ENCODE measurements around the gene PSTPIP2. TPM values are rescaled to one million over a fixed set of nuclear protein-coding genes. Genes with fewer than 3 reads are reported as not detected.

PSTPIP2 gene
- total and polyA plus RNA-seq, 9 of the 15 experiments (the other 6 are each of a cell fraction or from before 2014, with no cell fraction given), result 14.0 to 45.7 (median 27.1) TPM

GRCh38 chr18:46031741-46032140, 40.3 kb downstream of the PSTPIP2 start:
- Histone ChIP-seq H3K27me3 (ENCODE audit: control insufficient read depth in 2 of 2, insufficient read depth in 2 of 2, low read length in 2 of 2) (no peaks in the 10 kb centered on the region), H3K4me2 (ENCODE audit: insufficient read depth, low read length) (no peak overlapping the region), H3K9ac (ENCODE audit: insufficient read depth in 1 of 2, low read depth in 2 of 2, low read length in 2 of 2) (no peak overlapping the region), H3K4me3 (no peak overlapping the region), H3K36me3 (ENCODE audit: control insufficient read depth, insufficient read depth, low read length) (peaks cover 26% of the 10 kb centered on the region; the same call in 2 of the 3 replicates), H2AFZ (ENCODE audit: low read depth, low read length) (no peak overlapping the region), H3K4me1 (replicated peaks in 1 of 2; ENCODE audit: control insufficient read depth in 2 of 2, insufficient read depth in 2 of 2, low read length in 2 of 2) (no peaks in the 10 kb centered on the region; a peak in 1 of 5 replicates), H4K20me1 (replicated peaks; ENCODE audit: control insufficient read depth, insufficient read depth, low read length) (no peaks in the 10 kb centered on the region), H3K9me1 (ENCODE audit: control insufficient read depth, insufficient read depth, low read length) (no peaks in the 10 kb centered on the region), H3K27ac (ENCODE audit: extremely low read depth, low read depth, low read length) (no peak overlapping the region), H3K9me3 (replicated peaks; ENCODE audit: control insufficient read depth, insufficient read depth, low read depth, low read length) (no peaks in the 10 kb centered on the region), H3K79me2 (ENCODE audit: control insufficient read depth, insufficient read depth, low read length) (no peaks in the 10 kb centered on the region)
- FAIRE-seq (no peak), DNase-seq (ENCODE audit: extremely low read depth in 1 of 4, low spot score in 3 of 4) (no peak), ATAC-seq (no peak)
- ChIA-PET POLR2A (no interaction called here), CTCF (ENCODE audit: low intra/inter-chr PET ratio) (no interaction called here)
- intact Hi-C loops (cut with micrococcal nuclease) (no loop called here), in situ Hi-C loops (cut with MboI) (no loop called here)
- BruUV-seq (replicated peaks), result no TSS peak
- 84% methylated on average over 4 of the region's 4 CpGs for WGBS (ENCODE audit: insufficient coverage, low coverage, missing lambda C conversion rate)
- TF ChIP-seq NR2F6 (CRISPR knock-in tag; IDR thresholded peaks at IDR 0.05) (no peak), SRSF3 (IDR thresholded peaks at IDR 0.05; ENCODE audit: insufficient read depth, low read length) (no peak), ARNT (IDR thresholded peaks at IDR 0.05) (no peak), POLR3G (IDR thresholded peaks at IDR 0.05; ENCODE audit: extremely low read depth, insufficient read length, insufficient replicate concordance) (no peak), ASH1L (IDR thresholded peaks at IDR 0.05; ENCODE audit: borderline replicate concordance, low read depth, partially characterized antibody) (no peak), TGIF2 (CRISPR knock-in tag; IDR thresholded peaks at IDR 0.05) (no peak), CBX1 (IDR thresholded peaks at IDR 0.05; ENCODE audit: low read depth) (no peak), ILK (tag; IDR thresholded peaks at IDR 0.05; ENCODE audit: borderline replicate concordance, low read depth) (no peak), ZNF445 (CRISPR knock-in tag; IDR thresholded peaks at IDR 0.05; ENCODE audit: low read depth) (no peak), CBFB (CRISPR knock-in tag; IDR thresholded peaks at IDR 0.05) (no peak), TEAD1 (CRISPR knock-in tag; IDR thresholded peaks at IDR 0.05) (no peak)
- TF ChIP-seq, protein P1, sequence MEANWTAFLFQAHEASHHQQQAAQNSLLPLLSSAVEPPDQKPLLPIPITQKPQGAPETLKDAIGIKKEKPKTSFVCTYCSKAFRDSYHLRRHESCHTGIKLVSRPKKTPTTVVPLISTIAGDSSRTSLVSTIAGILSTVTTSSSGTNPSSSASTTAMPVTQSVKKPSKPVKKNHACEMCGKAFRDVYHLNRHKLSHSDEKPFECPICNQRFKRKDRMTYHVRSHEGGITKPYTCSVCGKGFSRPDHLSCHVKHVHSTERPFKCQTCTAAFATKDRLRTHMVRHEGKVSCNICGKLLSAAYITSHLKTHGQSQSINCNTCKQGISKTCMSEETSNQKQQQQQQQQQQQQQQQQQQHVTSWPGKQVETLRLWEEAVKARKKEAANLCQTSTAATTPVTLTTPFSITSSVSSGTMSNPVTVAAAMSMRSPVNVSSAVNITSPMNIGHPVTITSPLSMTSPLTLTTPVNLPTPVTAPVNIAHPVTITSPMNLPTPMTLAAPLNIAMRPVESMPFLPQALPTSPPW (CRISPR knock-in tag; IDR thresholded peaks at IDR 0.05), result no peak
- TF ChIP-seq, protein P2, sequence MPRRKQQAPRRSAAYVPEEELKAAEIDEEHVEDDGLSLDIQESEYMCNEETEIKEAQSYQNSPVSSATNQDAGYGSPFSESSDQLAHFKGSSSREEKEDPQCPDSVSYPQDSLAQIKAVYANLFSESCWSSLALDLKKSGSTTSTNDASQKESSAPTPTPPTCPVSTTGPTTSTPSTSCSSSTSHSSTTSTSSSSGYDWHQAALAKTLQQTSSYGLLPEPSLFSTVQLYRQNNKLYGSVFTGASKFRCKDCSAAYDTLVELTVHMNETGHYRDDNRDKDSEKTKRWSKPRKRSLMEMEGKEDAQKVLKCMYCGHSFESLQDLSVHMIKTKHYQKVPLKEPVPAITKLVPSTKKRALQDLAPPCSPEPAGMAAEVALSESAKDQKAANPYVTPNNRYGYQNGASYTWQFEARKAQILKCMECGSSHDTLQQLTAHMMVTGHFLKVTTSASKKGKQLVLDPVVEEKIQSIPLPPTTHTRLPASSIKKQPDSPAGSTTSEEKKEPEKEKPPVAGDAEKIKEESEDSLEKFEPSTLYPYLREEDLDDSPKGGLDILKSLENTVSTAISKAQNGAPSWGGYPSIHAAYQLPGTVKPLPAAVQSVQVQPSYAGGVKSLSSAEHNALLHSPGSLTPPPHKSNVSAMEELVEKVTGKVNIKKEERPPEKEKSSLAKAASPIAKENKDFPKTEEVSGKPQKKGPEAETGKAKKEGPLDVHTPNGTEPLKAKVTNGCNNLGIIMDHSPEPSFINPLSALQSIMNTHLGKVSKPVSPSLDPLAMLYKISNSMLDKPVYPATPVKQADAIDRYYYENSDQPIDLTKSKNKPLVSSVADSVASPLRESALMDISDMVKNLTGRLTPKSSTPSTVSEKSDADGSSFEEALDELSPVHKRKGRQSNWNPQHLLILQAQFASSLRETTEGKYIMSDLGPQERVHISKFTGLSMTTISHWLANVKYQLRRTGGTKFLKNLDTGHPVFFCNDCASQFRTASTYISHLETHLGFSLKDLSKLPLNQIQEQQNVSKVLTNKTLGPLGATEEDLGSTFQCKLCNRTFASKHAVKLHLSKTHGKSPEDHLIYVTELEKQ (CRISPR knock-in tag; IDR thresholded peaks at IDR 0.05), result no peak
- TF ChIP-seq, protein P3, sequence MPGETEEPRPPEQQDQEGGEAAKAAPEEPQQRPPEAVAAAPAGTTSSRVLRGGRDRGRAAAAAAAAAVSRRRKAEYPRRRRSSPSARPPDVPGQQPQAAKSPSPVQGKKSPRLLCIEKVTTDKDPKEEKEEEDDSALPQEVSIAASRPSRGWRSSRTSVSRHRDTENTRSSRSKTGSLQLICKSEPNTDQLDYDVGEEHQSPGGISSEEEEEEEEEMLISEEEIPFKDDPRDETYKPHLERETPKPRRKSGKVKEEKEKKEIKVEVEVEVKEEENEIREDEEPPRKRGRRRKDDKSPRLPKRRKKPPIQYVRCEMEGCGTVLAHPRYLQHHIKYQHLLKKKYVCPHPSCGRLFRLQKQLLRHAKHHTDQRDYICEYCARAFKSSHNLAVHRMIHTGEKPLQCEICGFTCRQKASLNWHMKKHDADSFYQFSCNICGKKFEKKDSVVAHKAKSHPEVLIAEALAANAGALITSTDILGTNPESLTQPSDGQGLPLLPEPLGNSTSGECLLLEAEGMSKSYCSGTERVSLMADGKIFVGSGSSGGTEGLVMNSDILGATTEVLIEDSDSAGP (CRISPR knock-in tag; IDR thresholded peaks at IDR 0.05), result no peak
